ENCODE measurements around the gene RPL14.

RPL14 gene

DNA sequence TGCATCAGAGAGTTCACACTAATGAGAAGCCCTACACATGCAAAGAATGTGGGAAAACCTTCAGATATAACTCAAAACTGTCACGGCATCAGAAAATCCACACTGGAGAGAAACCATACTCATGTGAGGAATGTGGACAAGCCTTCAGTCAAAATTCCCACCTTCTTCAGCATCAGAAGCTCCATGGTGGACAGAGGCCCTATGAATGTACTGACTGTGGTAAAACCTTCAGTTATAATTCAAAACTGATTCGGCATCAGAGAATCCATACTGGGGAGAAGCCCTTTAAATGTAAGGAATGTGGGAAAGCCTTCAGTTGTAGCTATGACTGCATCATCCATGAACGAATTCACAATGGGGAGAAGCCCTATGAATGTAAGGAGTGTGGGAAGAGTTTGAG, 30.0 kb downstream of the RPL14 start:
- H3K4me2 ChIP-seq: no peak overlapping the region
- no peak for TF ChIP-seq Cebpa-rat (IDR thresholded peaks at IDR 0.05)
- no peak overlapping the region for H3K4me3 ChIP-seq
- H3K27ac ChIP-seq: no peak overlapping the region
- no peaks in the 10 kb centered on the region for H3K4me1 ChIP-seq
- no peaks in the 10 kb centered on the region for H4K20me1 ChIP-seq
- H3K27me3 ChIP-seq: no peaks in the 10 kb centered on the region
- peaks cover 43% of the 10 kb centered on the region for H3K9me3 ChIP-seq
- no peak overlapping the region for H3K9ac ChIP-seq
- peaks cover 79% of the 10 kb centered on the region for H3K36me3 ChIP-seq

DNA sequence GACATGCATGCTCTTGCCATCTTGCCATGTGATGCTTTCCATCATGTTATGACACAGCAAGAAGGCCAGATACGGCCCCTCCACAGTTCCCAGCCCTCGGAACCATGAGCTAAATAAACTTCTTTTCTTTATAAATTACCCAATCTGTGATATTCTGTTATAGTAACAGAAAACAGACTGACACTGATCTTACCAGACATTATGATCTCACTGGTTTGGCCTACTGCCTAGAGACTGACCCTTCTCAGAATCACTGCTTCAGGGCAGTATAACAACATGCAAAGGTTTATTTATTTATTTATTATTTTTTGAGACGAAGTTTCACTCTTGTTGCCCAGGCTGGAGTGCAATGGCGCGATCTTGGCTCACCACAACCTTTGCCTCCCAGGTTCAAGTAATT, 33.8 kb downstream of the RPL14 start:
- TF ChIP-seq Cebpa-rat (IDR thresholded peaks at IDR 0.05): no peak
- H3K4me1 ChIP-seq: no peaks in the 10 kb centered on the region
- no peaks in the 10 kb centered on the region for H4K20me1 ChIP-seq
- H3K36me3 ChIP-seq: peaks cover 42% of the 10 kb centered on the region
- H3K9me3 ChIP-seq: peaks cover 34% of the 10 kb centered on the region
- no peak overlapping the region for H3K4me2 ChIP-seq
- no peak overlapping the region for H3K4me3 ChIP-seq
- no peak overlapping the region for H3K9ac ChIP-seq
- H3K27ac ChIP-seq: no peak overlapping the region
- H3K27me3 ChIP-seq: no peaks in the 10 kb centered on the region

DNA sequence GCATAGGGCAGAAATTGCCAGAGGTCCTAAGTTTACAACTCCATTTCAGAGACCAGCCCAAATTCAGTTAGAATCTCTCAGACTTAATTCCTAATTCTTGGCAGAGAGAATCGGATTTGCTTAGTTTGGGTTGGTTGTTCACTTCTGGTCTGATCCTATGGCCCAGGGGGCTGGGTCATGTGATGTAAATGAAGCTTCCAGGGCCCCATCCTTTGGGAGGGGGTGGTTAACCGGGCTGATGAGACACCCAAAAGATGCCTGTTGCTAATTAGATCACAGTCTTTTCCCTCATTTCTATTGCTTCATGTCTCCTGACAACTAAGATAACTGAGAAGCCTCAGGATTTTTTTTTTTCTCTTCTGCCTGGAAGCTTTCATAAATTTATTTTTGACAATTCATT, 37.6 kb downstream of the RPL14 start:
- Histone ChIP-seq H4K20me1 (no peaks in the 10 kb centered on the region), H3K4me3 (no peak overlapping the region), H3K9me3 (no peaks in the 10 kb centered on the region), H3K4me1 (no peaks in the 10 kb centered on the region), H3K27ac (no peak overlapping the region), H3K9ac (no peak overlapping the region), H3K4me2 (no peak overlapping the region), H3K27me3 (no peaks in the 10 kb centered on the region), H3K36me3 (0 out of 2 replicates have a peak, but pooled peaks cover 5% of the 10 kb centered on the region)
- no peak for TF ChIP-seq Cebpa-rat (IDR thresholded peaks at IDR 0.05)

DNA sequence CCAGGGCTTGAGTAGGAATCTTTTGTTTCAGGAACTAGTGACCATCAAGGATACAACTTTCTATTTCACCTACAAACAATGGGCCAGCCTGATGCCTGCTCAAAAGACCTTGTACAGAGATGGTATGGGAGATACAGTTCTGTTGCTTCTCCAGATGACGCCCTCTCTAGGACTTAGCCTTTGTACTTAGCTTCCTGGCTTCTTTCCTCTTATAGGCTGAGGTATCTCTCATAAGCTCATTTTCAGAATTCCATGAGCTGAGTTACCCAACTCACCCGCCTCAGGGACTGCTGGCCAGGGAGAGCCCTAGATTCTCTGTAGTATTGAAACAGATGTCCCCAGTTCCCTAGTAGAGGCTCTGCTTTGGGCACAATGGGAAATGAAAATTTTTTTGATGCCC, 40.1 kb downstream of the RPL14 start:
- no peaks in the 10 kb centered on the region for H3K4me1 ChIP-seq
- no peak for TF ChIP-seq Cebpa-rat (IDR thresholded peaks at IDR 0.05)
- H4K20me1 ChIP-seq: no peaks in the 10 kb centered on the region
- no peak overlapping the region for H3K4me3 ChIP-seq
- H3K27me3 ChIP-seq: no peaks in the 10 kb centered on the region
- H3K9me3 ChIP-seq: no peaks in the 10 kb centered on the region
- H3K4me2 ChIP-seq: no peak overlapping the region
- H3K27ac ChIP-seq: no peak overlapping the region
- no peaks in the 10 kb centered on the region for H3K36me3 ChIP-seq
- H3K9ac ChIP-seq: no peak overlapping the region

DNA sequence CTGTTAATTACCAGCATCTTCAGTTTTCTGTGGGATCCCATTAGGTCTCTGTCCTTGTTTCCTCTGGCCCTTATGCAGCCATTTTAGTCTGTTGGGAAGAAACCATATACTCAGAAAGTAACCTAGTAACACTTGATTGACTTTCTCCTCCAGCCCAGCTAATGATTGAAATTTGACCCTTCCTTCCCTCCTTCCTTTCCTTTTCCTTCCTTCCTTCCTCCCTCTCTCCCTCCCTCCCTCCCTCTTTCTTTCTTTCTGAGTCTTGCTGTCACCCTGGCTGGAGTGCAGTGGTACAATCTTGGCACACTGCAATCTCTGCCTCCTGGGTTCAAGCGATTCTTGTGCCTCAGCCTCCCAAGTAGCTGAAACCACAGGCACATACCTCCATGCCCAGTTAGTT, 42.8 kb downstream of the RPL14 start:
- Histone ChIP-seq H3K9me3 (0 out of 2 replicates have a peak, but pooled peaks cover 2% of the 10 kb centered on the region), H3K4me3 (no peak overlapping the region), H3K27me3 (no peaks in the 10 kb centered on the region), H3K4me2 (no peak overlapping the region), H3K9ac (no peak overlapping the region), H3K4me1 (no peaks in the 10 kb centered on the region), H3K36me3 (no peaks in the 10 kb centered on the region), H3K27ac (no peak overlapping the region), H4K20me1 (no peaks in the 10 kb centered on the region)
- no peak for TF ChIP-seq Cebpa-rat (IDR thresholded peaks at IDR 0.05)

DNA sequence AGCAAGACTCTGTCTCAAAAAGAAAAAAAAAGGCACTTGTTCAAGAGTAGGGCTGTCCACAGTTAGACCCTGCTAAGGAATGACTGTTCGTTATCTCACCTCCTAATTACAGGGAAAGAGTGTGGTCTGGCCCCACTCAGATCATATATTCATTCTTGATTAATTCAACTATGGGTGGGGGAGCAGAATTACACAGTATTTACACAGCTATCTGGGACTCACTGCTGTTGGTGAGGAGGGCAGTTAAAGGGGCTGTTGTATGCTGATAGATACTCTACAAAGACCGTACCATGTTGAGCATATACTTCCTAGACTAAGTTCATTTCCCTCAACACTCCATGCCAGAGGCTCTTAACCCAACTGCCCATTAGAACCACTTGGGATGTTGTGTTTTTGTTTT, 44.9 kb downstream of the RPL14 start:
- Histone ChIP-seq H3K4me1 (0 out of 2 replicates have a peak, but pooled peaks cover 5% of the 10 kb centered on the region), H3K27me3 (peaks cover 14% of the 10 kb centered on the region), H4K20me1 (no peaks in the 10 kb centered on the region), H3K9ac (no peak overlapping the region), H3K36me3 (no peaks in the 10 kb centered on the region), H3K4me3 (no peak overlapping the region), H3K27ac (no peak overlapping the region), H3K4me2 (no peak overlapping the region), H3K9me3 (peaks cover 13% of the 10 kb centered on the region)
- no peak for TF ChIP-seq Cebpa-rat (IDR thresholded peaks at IDR 0.05)

DNA sequence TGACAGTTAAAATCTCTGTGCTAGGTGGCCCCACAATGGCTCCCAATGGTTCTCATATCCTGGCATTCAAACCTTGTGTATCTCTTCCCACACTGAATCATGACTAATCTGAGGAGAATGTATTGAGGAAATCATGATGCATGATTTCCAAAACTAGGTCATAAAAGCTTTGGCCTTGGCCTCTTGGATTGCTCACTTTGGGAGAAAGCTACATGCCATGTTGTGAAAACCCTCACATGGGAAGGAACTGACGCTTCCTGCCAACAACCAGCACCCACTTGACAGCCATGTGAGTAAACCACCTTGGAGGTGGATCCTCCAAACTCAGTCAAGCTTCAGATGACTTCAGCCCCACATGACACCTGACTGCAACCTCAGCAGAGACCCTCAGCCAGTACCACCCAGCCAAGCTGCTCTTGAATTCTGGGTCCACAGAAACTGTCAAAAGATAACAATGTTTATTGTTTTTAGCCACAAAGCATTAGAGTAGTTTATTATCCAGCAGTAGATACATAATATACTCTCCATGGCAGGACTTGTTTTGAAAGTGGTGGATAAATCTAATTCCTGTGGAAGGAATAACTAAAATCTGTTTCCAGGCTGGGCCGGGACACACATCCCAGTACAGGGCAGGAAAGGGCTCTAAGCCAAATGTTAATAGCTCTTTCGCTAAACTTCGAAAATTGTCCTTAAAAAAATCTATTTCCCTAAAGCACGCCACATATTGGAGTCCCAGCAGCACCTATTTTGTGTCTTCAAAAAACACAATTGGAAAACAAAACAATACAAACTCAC, 47.7 kb downstream of the RPL14 start:
- no peak overlapping the region for H3K4me2 ChIP-seq

DNA sequence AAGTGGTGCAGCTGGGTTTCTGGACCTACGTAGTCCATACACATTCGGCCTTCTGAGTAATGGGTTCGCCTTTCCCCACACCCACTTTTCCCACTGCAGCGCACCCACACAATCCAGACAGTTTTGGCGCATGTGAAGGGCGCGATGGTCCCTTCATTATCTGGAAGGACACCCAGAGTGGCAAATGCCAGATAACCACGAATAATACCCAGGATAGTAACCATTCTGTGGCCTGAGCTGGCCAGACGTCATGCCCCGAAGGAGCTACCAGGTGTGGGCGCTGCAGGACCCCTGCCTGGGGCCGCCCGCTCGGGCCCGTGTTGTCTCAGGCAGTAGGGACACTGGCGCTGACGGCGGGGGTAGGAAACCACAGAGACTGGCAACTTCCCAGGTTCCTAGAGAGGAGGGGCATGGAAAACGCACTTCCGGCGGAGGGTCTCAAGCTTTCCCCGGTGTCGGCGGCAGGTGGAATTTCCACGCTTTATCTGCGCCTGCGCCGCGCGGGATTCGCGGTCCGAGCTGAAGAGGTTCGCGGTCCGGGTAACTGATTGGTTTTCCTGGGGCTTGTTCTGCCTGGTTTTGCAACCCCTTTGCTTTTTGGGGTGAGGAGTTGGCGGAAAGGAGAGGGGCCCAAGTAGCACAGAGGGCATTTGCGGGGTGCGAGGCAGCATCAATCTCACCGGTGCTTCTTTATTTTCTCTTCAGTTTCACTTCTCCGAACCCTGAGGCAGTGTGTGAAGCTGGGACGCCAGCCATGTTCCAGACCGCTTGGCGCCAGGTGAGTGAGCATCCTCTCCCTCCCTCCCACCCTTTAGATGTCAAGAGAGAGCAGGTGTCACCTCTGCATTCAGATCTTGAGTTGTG, 48.7 kb downstream of the RPL14 start, which contains the start of gene ZNF620:
TSS of gene ZNF620 (plus strand) at position 441 of the 864 bp plus-strand sequence. CDS start at position 755, 314 bp downstream.
- TF ChIP-seq Cebpa-rat (IDR thresholded peaks at IDR 0.05): no peak
- 0 out of 2 replicates have a peak, but pooled peaks cover 5% of the 10 kb centered on the region for H3K4me1 ChIP-seq
- no peak within 1 kb of the TSS for H3K27ac ChIP-seq
- no peaks in the 10 kb centered on the region; the same call in 1 of the 2 replicates for H3K36me3 ChIP-seq
- H3K9ac ChIP-seq: no peak within 1 kb of the TSS
- peaks cover 14% of the 10 kb centered on the region for H3K27me3 ChIP-seq
- H3K9me3 ChIP-seq: peaks cover 13% of the 10 kb centered on the region
- H3K4me3 ChIP-seq: peak within 1 kb of the TSS; percentile 61
- peak within 1 kb of the TSS; percentile 79 for H3K4me2 ChIP-seq
- no peaks in the 10 kb centered on the region for H4K20me1 ChIP-seq

More for the DNA sequence above, 47.7 kb downstream of the RPL14 start:
- Histone ChIP-seq H3K9ac (no peak overlapping the region), H3K4me3 (no peak overlapping the region), H3K36me3 (no peaks in the 10 kb centered on the region), H4K20me1 (no peaks in the 10 kb centered on the region), H3K27me3 (peaks cover 14% of the 10 kb centered on the region), H3K27ac (no peak overlapping the region), H3K4me1 (0 out of 2 replicates have a peak, but pooled peaks cover 5% of the 10 kb centered on the region), H3K9me3 (peaks cover 13% of the 10 kb centered on the region)
- no peak for TF ChIP-seq Cebpa-rat (IDR thresholded peaks at IDR 0.05)

DNA sequence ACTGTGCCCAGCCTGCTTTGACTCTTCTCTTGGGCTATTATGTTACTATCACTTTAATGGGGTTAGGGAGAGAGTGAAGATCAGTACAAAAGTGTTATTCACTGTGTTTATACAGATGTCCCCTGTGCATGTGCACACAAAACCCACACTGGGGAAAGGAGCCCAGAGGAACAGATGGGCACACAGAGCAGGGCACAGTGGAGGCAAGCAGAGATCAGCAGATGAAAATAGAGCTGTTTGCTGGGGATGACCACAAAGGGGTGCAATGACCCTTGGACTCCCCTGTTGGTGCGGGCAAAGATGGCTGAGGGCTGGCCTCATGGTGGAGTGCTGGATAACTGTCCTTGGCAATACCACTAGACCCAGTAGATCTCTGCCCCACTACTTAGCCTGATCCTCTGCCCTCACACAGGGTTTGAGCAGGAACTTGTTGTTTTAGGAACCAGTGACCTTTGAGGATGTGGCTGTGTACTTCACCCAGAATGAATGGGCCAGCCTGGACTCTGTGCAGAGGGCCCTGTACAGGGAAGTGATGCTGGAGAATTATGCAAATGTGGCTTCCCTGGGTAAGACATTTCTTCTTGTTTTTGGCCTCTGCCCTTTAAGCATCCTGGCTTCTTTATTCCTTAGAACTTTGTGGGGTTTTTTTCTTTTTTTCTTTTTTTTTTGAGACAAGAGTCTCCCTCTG, 54.0 kb downstream of the RPL14 start:
- Histone ChIP-seq H3K9me3 (no peaks in the 10 kb centered on the region), H3K36me3 (no peaks in the 10 kb centered on the region; the same call in 1 of the 2 replicates), H3K27ac (no peak overlapping the region), H3K4me3 (no peak overlapping the region), H3K4me2 (no peak overlapping the region), H3K9ac (no peak overlapping the region), H4K20me1 (no peaks in the 10 kb centered on the region), H3K4me1 (no peaks in the 10 kb centered on the region), H3K27me3 (peaks cover 5% of the 10 kb centered on the region; the same call in 1 of the 2 replicates)
- TF ChIP-seq Cebpa-rat (IDR thresholded peaks at IDR 0.05): no peak
